ENCODE results near the gene NLRP12.
"Not testable (repeated sequence)": the region's sequence is repeated elsewhere in the genome, so short reads cannot be mapped to it uniquely, and the experiment has no call there.

NLRP12 gene

DNA sequence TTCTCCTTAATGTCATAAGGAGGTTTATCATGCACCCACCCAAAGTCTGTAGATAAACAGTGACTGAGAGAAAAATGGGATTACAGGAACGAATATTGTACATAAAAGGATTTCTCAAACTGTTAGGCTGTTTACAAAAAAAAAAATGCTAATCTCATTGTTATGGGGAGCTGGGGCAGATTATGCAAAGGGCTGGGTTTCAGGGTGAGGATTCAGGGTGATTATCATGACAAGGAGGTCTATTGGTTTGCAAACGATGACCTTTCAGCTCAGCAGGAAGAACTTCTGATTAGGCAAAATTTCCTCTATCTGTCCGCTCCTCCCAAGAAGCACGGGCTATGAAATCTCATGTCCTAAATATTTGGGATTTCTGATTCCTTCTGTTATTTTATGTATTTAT lies 41.4 kb downstream of the NLRP12 start:
- no peak overlapping the region for H3K23ac ChIP-seq (ENCODE audit: low read depth, low read length, poor library complexity)
- no peak overlapping the region for H3K27ac ChIP-seq (replicated peaks; ENCODE audit: low read length)
- H4K8ac ChIP-seq (ENCODE audit: low read depth, low read length), result no peak overlapping the region
- H3K9me3 ChIP-seq (replicated peaks in 1 of 2; ENCODE audit: control insufficient read depth in 2 of 2, insufficient read depth in 1 of 2, low read depth in 1 of 2, low read length in 2 of 2), result no peaks in the 10 kb centered on the region
- WGBS, 2 donors (ENCODE audit: extremely low coverage in 2 of 2, insufficient read length in 2 of 2, insufficient replicate concordance in 1 of 2), result no CpG with 5 or more reads among the region's 4 CpGs
- DNase-seq (ENCODE audit: low spot score), result no peak
- H3K4ac ChIP-seq (ENCODE audit: low read length), result no peak overlapping the region
- no peak overlapping the region for H3K4me2 ChIP-seq (ENCODE audit: insufficient read depth, low read length, poor library complexity, severe bottlenecking)
- H2BK120ac ChIP-seq (ENCODE audit: low read depth, low read length), result no peak overlapping the region
- H3K36me3 ChIP-seq (replicated peaks in 1 of 2; ENCODE audit: control insufficient read depth in 2 of 2, insufficient read depth in 2 of 2, low read length in 2 of 2), result no peaks in the 10 kb centered on the region
- H2BK5ac ChIP-seq (ENCODE audit: low read length), result no peak overlapping the region
- no peak overlapping the region for H4K91ac ChIP-seq (ENCODE audit: low read depth, low read length, poor library complexity)
- no peak overlapping the region for H3K18ac ChIP-seq (ENCODE audit: low read length)
- no peak overlapping the region for H3K14ac ChIP-seq (ENCODE audit: low read length)
- no peaks in the 10 kb centered on the region for H3K27me3 ChIP-seq (ENCODE audit: control insufficient read depth in 3 of 3, insufficient read depth in 3 of 3, low read depth in 1 of 3, low read length in 3 of 3)
- H2BK15ac ChIP-seq (ENCODE audit: low read length), result no peak overlapping the region
- no peak overlapping the region for H2AFZ ChIP-seq (ENCODE audit: low read length)
- no peak overlapping the region for H2BK12ac ChIP-seq (ENCODE audit: low read length)
- H3K9ac ChIP-seq (ENCODE audit: low read depth, low read length, poor library complexity), result no peak overlapping the region
- no peaks in the 10 kb centered on the region for H3K79me1 ChIP-seq (ENCODE audit: low read depth, low read length)
- peaks cover 0 to 1% of the 10 kb centered on the region in 2 donors for H3K4me1 ChIP-seq (ENCODE audit: control insufficient read depth in 2 of 2, insufficient read depth in 1 of 2, low read depth in 1 of 2, low read length in 2 of 2)
- H2AK5ac ChIP-seq (ENCODE audit: low read depth, low read length), result no peak overlapping the region
- no peak overlapping the region for H3K4me3 ChIP-seq (ENCODE audit: low read length in 2 of 2)

- not testable (repeated sequence) for H3K4ac ChIP-seq (ENCODE audit: low read length); DNase-seq (ENCODE audit: low spot score); H3K79me1 ChIP-seq (ENCODE audit: low read depth, low read length); H2BK5ac ChIP-seq (ENCODE audit: low read length); H2AFZ ChIP-seq (ENCODE audit: low read length); H3K27me3 ChIP-seq (ENCODE audit: control insufficient read depth in 3 of 3, insufficient read depth in 3 of 3, low read depth in 1 of 3, low read length in 3 of 3); H3K9me3 ChIP-seq (replicated peaks in 1 of 2; ENCODE audit: control insufficient read depth in 2 of 2, insufficient read depth in 1 of 2, low read depth in 1 of 2, low read length in 2 of 2); H2AK5ac ChIP-seq (ENCODE audit: low read depth, low read length); H4K91ac ChIP-seq (ENCODE audit: low read depth, low read length, poor library complexity); H3K18ac ChIP-seq (ENCODE audit: low read length); H3K23ac ChIP-seq (ENCODE audit: low read depth, low read length, poor library complexity); H3K14ac ChIP-seq (ENCODE audit: low read length); H2BK120ac ChIP-seq (ENCODE audit: low read depth, low read length); H2BK15ac ChIP-seq (ENCODE audit: low read length); H3K9ac ChIP-seq (ENCODE audit: low read depth, low read length, poor library complexity); H2BK12ac ChIP-seq (ENCODE audit: low read length); H3K27ac ChIP-seq (replicated peaks; ENCODE audit: low read length); H3K4me3 ChIP-seq (ENCODE audit: low read length in 2 of 2); H4K8ac ChIP-seq (ENCODE audit: low read depth, low read length); H3K36me3 ChIP-seq (replicated peaks in 1 of 2; ENCODE audit: control insufficient read depth in 2 of 2, insufficient read depth in 2 of 2, low read length in 2 of 2); H3K4me1 ChIP-seq (ENCODE audit: control insufficient read depth in 2 of 2, insufficient read depth in 1 of 2, low read depth in 1 of 2, low read length in 2 of 2)
- H3K4me2 ChIP-seq (ENCODE audit: insufficient read depth, low read length, poor library complexity, severe bottlenecking), result peak overlapping the region; percentile 2
- no CpG with 5 or more reads among the region's 8 CpGs for WGBS, 2 donors (ENCODE audit: extremely low coverage in 2 of 2, insufficient read length in 2 of 2, insufficient replicate concordance in 1 of 2)
Measured at GRCh38 chr19:53781332-53781731, 42.8 kb downstream of the NLRP12 start.

GRCh38 chr19:53780506-53780905 lies 43.6 kb downstream of the NLRP12 start:
- H2BK120ac ChIP-seq (ENCODE audit: low read depth, low read length), result no peak overlapping the region
- no peak overlapping the region for H2AFZ ChIP-seq (ENCODE audit: low read length)
- H3K18ac ChIP-seq (ENCODE audit: low read length), result no peak overlapping the region
- no peak overlapping the region for H3K4me2 ChIP-seq (ENCODE audit: insufficient read depth, low read length, poor library complexity, severe bottlenecking)
- no peak overlapping the region for H4K91ac ChIP-seq (ENCODE audit: low read depth, low read length, poor library complexity)
- no peaks in the 10 kb centered on the region for H3K27me3 ChIP-seq (ENCODE audit: control insufficient read depth in 3 of 3, insufficient read depth in 3 of 3, low read depth in 1 of 3, low read length in 3 of 3)
- no peak overlapping the region for H3K27ac ChIP-seq (replicated peaks; ENCODE audit: low read length)
- H4K8ac ChIP-seq (ENCODE audit: low read depth, low read length), result no peak overlapping the region
- H3K36me3 ChIP-seq (replicated peaks in 1 of 2; ENCODE audit: control insufficient read depth in 2 of 2, insufficient read depth in 2 of 2, low read length in 2 of 2), result no peaks in the 10 kb centered on the region
- no peaks in the 10 kb centered on the region for H3K79me1 ChIP-seq (ENCODE audit: low read depth, low read length)
- peaks cover 0 to 1% of the 10 kb centered on the region in 2 donors for H3K4me1 ChIP-seq (ENCODE audit: control insufficient read depth in 2 of 2, insufficient read depth in 1 of 2, low read depth in 1 of 2, low read length in 2 of 2)
- H3K14ac ChIP-seq (ENCODE audit: low read length), result no peak overlapping the region
- H3K4me3 ChIP-seq (ENCODE audit: low read length in 2 of 2), result no peak overlapping the region
- no CpG with 5 or more reads among the region's 1 CpG for WGBS, 2 donors (ENCODE audit: extremely low coverage in 2 of 2, insufficient read length in 2 of 2, insufficient replicate concordance in 1 of 2)
- no peak overlapping the region for H3K9ac ChIP-seq (ENCODE audit: low read depth, low read length, poor library complexity)
- no peak overlapping the region for H3K23ac ChIP-seq (ENCODE audit: low read depth, low read length, poor library complexity)
- H2BK12ac ChIP-seq (ENCODE audit: low read length), result no peak overlapping the region
- no peak for DNase-seq (ENCODE audit: low spot score)
- no peak overlapping the region for H2BK15ac ChIP-seq (ENCODE audit: low read length)
- no peak overlapping the region for H2BK5ac ChIP-seq (ENCODE audit: low read length)
- H3K4ac ChIP-seq (ENCODE audit: low read length), result no peak overlapping the region
- no peaks in the 10 kb centered on the region for H3K9me3 ChIP-seq (replicated peaks in 1 of 2; ENCODE audit: control insufficient read depth in 2 of 2, insufficient read depth in 1 of 2, low read depth in 1 of 2, low read length in 2 of 2)
- no peak overlapping the region for H2AK5ac ChIP-seq (ENCODE audit: low read depth, low read length)

DNA sequence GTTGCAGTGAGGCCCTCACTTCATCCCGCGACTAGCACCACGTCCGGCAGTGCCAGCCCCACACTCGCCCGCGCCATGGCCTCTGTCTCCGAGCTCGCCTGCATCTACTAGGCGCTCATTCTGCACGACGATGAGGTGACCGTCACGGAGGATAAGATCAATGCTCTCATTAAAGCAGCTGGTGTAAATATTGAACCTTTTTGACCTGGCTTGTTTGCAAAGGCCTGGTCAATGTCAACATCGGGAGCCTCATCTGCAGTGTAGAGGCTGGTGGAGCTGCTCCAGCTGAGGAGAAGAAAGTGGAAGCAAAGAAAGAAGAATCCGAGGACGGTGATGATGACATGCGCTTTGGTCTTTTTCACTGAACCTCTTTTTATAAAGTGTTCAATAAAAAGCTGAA lies 48.6 kb downstream of the NLRP12 start:
- Histone ChIP-seq H3K18ac (ENCODE audit: low read length) (no peak overlapping the region), H2BK120ac (ENCODE audit: low read depth, low read length) (no peak overlapping the region), H3K23ac (ENCODE audit: low read depth, low read length, poor library complexity) (no peak overlapping the region), H3K4me2 (ENCODE audit: insufficient read depth, low read length, poor library complexity, severe bottlenecking) (no peak overlapping the region), H3K9ac (ENCODE audit: low read depth, low read length, poor library complexity) (no peak overlapping the region), H3K27me3 (ENCODE audit: control insufficient read depth in 3 of 3, insufficient read depth in 3 of 3, low read depth in 1 of 3, low read length in 3 of 3) (no peaks in the 10 kb centered on the region), H2AK5ac (ENCODE audit: low read depth, low read length) (no peak overlapping the region), H3K36me3 (replicated peaks in 1 of 2; ENCODE audit: control insufficient read depth in 2 of 2, insufficient read depth in 2 of 2, low read length in 2 of 2) (no peaks in the 10 kb centered on the region), H2BK12ac (ENCODE audit: low read length) (no peak overlapping the region), H2BK5ac (ENCODE audit: low read length) (no peak overlapping the region), H2AFZ (ENCODE audit: low read length) (no peak overlapping the region), H3K4me1 (ENCODE audit: control insufficient read depth in 2 of 2, insufficient read depth in 1 of 2, low read depth in 1 of 2, low read length in 2 of 2) (no peaks in the 10 kb centered on the region), H4K91ac (ENCODE audit: low read depth, low read length, poor library complexity) (no peak overlapping the region), H4K8ac (ENCODE audit: low read depth, low read length) (no peak overlapping the region), H3K14ac (ENCODE audit: low read length) (no peak overlapping the region), H3K9me3 (replicated peaks in 1 of 2; ENCODE audit: control insufficient read depth in 2 of 2, insufficient read depth in 1 of 2, low read depth in 1 of 2, low read length in 2 of 2) (no peaks in the 10 kb centered on the region), H3K79me1 (ENCODE audit: low read depth, low read length) (no peaks in the 10 kb centered on the region), H3K27ac (replicated peaks; ENCODE audit: low read length) (no peak overlapping the region), H2BK15ac (ENCODE audit: low read length) (no peak overlapping the region), H3K4me3 (ENCODE audit: low read length in 2 of 2) (no peak overlapping the region), H3K4ac (ENCODE audit: low read length) (peak overlapping the region; percentile 53)
- no peak for DNase-seq (ENCODE audit: low spot score)
- WGBS, 2 donors (ENCODE audit: extremely low coverage in 2 of 2, insufficient read length in 2 of 2, insufficient replicate concordance in 1 of 2), result no CpG with 5 or more reads among the region's 18 CpGs

Measured in neuronal stem cell (in vitro differentiated cells).